SK-MEL-5 (cell line): ENCODE results near the gene CDC42EP4. TPM values are rescaled to one million over a fixed set of nuclear protein-coding genes. Genes with fewer than 3 reads are reported as not detected.
"Not testable (repeated sequence)": the region's sequence is repeated elsewhere in the genome, so short reads cannot be mapped to it uniquely, and the experiment has no call there.

Experiments
- DNase-seq: peaks from one replicate; pipeline ENCODE4 v3.0.0-alpha.2; 2016; ENCODE audit warnings: low read depth, low spot score
- in situ Hi-C: cut with HindIII; loops from 2 replicates; pipeline ENCODE4 v1.10.0; 2016; ENCODE audit warnings: low sequenced_read_pairs, high pct_unique_total_duplicates, low pct_unique_long_range_greater_than_20kb
- total RNA-seq: library from RNA; depleted of rRNA; stranded (reverse); fragments of >200 nt; shearing (Covaris generic); gene quantifications from 2 replicates; pipeline ENCODE4 v1.2.3, GENCODE V29; 2014

Gene CDC42EP4
- total RNA-seq, 1 experiment from 2014 or later, result 18.9 TPM

DNA sequence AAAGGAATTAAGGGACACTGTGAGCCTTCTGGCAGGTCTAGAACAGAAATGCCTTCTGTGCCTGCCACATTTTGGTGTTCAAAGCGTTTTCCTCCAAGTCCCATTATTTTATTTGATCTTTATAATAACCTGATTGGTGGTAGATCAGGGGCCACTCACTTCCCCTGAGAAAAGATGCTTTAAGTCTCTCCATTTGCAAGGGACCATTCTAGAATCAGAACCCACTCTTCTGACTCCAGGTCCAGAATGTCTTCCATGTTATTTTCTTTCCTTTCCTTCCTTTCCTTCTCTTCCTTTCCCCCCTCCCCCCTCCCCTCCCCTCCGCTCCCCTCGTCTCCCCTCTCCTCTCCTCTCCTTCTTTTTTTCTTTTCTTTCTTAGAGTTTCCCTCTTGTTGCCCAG lies 19.3 kb upstream of the CDC42EP4 start:
- DNase-seq, result no peak
- in situ Hi-C loops, result no loop called here

GRCh38 chr17:73327676-73328075 lies 15.9 kb upstream of the CDC42EP4 start:
- in situ Hi-C loops, result no loop called here
- DNase-seq, result no peak

DNA sequence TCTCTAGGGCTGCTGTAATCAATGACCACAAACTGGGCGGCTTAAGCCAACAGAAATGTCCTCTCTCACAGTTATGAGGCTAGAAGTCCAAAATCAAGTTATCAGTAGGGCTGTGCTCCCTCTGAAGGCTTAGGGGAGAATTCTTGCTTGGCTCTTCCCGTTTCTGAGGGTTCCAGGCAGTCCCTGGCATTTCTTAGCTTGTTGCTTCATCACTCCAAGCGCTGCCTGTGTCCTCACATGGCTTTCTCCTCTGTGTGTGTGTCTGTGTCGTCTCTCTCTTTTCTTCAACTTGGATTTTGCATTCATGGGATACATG lies 13.7 kb upstream of the CDC42EP4 start:
- in situ Hi-C loops, result no loop called here
- no peak for DNase-seq

- in situ Hi-C loops, result no loop called here
Observed at GRCh38 chr17:73324711-73325526, 13.1 kb upstream of the CDC42EP4 start.

GRCh38 chr17:73324160-73324475 lies 12.3 kb upstream of the CDC42EP4 start:
- DNase-seq, result no peak
- in situ Hi-C loops, result no loop called here

More at GRCh38 chr17:73324711-73325526, 13.1 kb upstream of the CDC42EP4 start:
- no peak for DNase-seq

DNA sequence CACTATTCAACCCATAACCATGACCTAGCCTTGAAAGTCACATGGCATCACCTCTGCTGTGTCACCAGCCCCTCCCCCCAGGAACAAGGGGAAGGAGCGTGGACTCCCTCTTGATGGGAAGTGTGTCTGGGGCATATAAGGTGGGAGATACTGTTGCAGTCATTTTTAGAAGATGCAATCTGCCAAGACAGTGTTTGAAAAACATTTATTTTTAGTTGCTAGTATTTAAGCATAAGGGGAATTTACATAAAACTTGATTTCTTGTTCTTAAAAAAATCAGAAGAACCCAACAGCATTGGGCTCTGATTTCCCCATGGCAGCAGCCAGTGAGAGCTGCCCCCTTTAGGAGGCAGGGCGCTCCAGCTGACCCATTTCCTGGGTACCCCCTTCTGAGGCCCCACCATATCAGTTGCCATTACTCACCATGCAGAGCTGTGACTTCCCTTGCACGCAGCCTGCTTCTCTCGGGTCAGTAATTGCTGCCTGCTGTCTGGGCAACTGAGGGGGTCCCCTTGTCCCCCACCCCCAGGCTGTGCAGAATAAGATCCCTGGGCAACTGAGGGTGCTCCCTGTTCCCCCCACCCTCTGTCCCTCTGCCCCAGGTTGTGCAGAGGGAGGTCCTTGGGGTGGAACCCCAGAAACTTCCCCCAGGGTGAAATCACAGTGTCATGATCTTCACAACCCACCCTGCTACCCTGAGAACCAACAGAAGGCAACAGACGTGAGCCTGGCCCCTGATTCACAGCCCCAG lies 11.8 kb upstream of the CDC42EP4 start:
- in situ Hi-C loops, result no loop called here
- DNase-seq, result no peak

DNA sequence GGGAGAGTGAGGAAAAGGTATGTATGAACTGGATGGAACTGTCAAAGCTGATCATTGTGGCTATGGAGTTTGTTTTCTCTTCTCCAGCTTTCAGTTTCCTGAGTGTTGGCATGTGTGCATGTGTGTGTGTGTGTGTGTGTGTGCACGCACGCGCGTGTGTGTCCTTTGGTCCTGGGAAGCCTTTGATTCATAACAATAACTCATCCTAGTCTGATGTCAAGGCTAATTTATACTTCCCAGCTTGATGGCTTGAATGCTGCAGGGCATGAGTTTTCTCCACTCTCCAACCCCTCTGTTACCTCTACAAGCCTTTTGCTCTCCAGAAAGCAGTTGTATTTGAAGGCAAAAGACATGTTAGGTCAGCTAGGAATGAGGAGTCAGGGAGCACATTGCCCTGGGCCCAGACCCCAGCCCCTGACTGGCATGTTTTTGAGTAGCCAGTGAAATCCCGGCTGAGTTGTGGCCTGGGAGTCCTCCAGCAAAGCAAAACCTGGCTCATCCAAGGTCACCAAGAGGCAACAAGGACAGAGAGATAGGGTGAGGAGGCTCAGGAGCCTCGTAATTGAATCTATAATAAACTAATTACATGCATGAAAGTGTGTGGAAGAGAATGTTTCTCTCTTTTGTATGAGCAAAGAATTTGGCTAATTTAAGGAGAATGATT lies 8.9 kb upstream of the CDC42EP4 start:
- DNase-seq, result no peak

GRCh38 chr17:73319766-73320165 lies 8.0 kb upstream of the CDC42EP4 start:
- in situ Hi-C loops, result no loop called here
- no peak for DNase-seq

More for the DNA sequence above, 8.9 kb upstream of the CDC42EP4 start:
- in situ Hi-C loops, result no loop called here

DNA sequence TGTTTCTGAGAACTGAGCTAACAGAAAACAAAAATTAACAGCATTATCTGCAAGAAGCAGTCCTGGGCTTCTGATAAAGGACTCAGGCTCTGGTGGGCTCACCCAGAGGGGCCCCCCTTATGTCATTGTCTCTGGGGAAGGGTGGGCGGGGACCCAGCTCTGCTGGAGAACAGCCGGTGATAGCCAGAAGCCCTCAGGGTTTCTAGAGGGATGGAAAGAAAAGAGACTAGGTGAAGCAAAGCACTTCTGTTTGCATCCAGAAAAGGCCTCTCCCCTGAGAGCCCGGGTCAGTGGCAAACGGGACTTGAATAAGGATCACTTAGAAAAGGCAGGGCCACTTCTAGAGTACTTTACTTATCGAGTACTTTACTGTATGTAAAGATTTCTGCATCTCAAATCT lies 7.0 kb upstream of the CDC42EP4 start:
- in situ Hi-C loops, result no loop called here
- DNase-seq, result no peak

DNA sequence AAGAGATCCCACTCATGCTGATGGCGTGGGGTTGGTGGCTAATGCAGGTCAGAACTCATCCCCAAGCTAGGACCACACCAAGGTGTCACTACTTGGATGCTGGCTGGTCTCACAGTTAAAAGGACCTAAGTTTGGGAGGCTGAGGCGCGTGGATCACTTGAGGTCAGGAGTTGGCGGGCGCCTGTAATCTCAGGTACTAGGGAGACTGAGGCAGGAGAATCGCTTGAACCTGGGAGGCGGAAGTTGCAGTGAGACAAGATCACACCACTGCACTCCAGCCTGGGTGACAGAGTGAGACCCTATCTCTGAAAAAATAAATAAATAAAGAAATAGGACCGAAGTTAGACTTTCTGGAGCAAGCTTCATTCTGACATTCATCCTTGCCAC lies 6.6 kb upstream of the CDC42EP4 start:
- in situ Hi-C loops, result no loop called here
- no peak for DNase-seq

- in situ Hi-C loops, result no loop called here
Observed at GRCh38 chr17:73317513-73318426, 6.0 kb upstream of the CDC42EP4 start.

DNA sequence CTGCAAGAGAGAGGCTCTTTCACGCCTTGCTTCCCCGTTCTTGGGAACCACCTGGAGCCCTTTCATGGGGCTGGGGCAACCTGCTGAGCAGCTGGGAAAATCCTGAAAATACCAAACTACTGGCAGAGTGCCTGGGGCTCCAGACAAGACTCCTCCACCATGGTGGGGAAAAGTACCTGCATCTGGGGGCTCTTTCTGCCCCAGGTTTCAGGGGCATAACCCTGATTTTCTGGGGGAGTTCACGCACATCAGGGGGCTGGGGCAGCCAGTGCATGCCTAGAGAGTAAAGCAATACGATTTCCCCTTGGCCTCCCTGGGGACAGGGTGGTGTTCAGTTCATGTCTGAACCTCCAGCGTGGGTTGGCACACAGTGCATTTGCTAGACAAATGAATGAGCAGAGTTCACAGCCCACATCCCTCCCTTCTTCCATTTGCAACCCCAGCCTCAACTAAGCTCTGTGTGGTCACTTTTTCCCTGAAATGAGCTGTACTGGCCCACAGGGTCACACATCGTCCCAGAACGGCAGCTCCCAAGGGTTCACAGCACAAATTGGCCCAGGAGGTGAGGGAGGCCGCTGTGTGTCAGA lies 5.2 kb upstream of the CDC42EP4 start:
- no peak for DNase-seq
- in situ Hi-C loops, result no loop called here

More at GRCh38 chr17:73317513-73318426, 6.0 kb upstream of the CDC42EP4 start:
- DNase-seq, result no peak

- in situ Hi-C loops, result no loop called here
- no peak for DNase-seq
Observed at GRCh38 chr17:73315471-73315870, 3.7 kb upstream of the CDC42EP4 start.

GRCh38 chr17:73313526-73314127 lies 1.8 kb upstream of the CDC42EP4 start:
- in situ Hi-C loops, result no loop called here
- no peak for DNase-seq

DNA sequence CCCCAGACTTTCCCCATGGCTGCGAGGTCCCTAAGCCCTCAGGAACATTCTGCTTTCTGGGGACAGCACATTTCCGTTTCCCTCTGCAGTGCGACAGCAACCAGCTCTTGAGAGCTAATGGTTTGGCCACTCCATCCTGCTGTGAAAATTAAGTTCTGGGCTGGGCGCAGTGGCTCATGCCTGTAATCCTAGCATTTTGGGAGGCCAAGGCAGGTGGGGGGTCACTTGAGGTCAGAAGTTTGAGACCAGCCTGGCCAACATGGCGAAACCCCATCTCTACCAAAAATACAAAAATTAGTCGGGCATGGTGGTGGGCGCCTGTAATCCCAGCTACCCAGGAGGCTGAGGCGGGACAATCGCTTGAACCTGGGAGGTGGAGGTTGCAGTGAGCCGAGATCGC lies 1.1 kb upstream of the CDC42EP4 start:
- DNase-seq, in situ Hi-C loops: not testable (repeated sequence)

DNA sequence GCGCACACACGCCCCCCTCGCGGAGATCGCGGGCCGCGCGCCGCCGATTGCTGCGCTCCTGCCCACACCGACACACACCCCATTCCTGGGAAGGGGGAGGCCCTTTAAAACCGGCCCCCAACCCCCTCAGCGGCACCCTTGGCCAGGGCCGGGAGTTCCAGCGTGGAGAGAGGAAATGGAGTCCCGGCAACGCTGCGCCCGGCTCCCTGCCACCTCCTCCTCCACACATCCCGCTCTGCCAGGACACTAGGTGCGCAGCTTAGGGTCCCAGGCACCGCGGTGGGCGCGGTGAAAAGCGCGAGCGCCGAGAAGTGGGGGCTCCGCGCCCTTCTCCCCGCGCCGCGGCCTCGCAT lies 397 bp downstream of the CDC42EP4 start:
- in situ Hi-C loops, result no loop called here
- DNase-seq, result no peak
